Right ventricle myocardium inferior (tissue), 1 donor: ENCODE results near the gene SUGCT. TPM values are rescaled to one million over a fixed set of nuclear protein-coding genes. Genes with fewer than 3 reads are reported as not detected.

Experiments
- ATAC-seq: fragments of 200-7000 bp; cut with Tn5 transposase; one replicate; pipeline ENCODE4 v1.9.1; 2020; ENCODE audit warnings: mild to moderate bottlenecking, moderate library complexity
- DNase-seq: peaks from one replicate; pipeline ENCODE4 v3.0.0; 2021; ENCODE audit errors: missing footprints
- intact Hi-C: fragments of 100-400 bp; cut with DNase I; formaldehyde crosslinking; loops from one replicate; pipeline ENCODE4 v1.11.0; 2022
- total RNA-seq: library from RNA; stranded (reverse); fragmentation: NEBNext Ultra II Directional; extraction: Animal tissue kit (Norgen Biotek cat#: 25700); gene quantifications from one replicate; pipeline ENCODE4 v1.2.1, GENCODE V29; 2021
- donor health status: DM: no; HTN: yes; CAD: no; lungs with severe emphysema.

Gene SUGCT
- total RNA-seq, 1 donor from 2014 or later: 4.4 TPM

- no peak for DNase-seq
- ATAC-seq: no peak
- intact Hi-C loops: no loop called here
Measured at GRCh38 chr7:40899636-40900507, 765.1 kb downstream of the SUGCT start.

- DNase-seq (no peak), ATAC-seq (no peak)
- intact Hi-C loops: no loop called here
Measured at GRCh38 chr7:40903872-40904271, 769.1 kb downstream of the SUGCT start.

GRCh38 chr7:40907286-40907685 lies 772.5 kb downstream of the SUGCT start:
- DNase-seq (no peak), ATAC-seq (no peak)

GRCh38 chr7:40909346-40909980 lies 774.7 kb downstream of the SUGCT start:
- ATAC-seq (no peak), DNase-seq (no peak)
- intact Hi-C loops: no loop called here

More at GRCh38 chr7:40907286-40907685, 772.5 kb downstream of the SUGCT start:
- intact Hi-C loops: no loop called here

Other genes with a start within 250 kb of the SUGCT start
- 22.6 TPM for gene CDK13, start 184.7 kb upstream of the SUGCT start, total RNA-seq
- gene MPLKIP, start 383 bp upstream of the SUGCT start, total RNA-seq: 17.8 TPM